ENCODE data around the gene LIN37. TPM values are rescaled to one million over a fixed set of nuclear protein-coding genes. Genes with fewer than 3 reads are reported as not detected.

LIN37 gene
- total RNA-seq, 2 donors from 2014 or later: 8.9 to 13.6 TPM

DNA sequence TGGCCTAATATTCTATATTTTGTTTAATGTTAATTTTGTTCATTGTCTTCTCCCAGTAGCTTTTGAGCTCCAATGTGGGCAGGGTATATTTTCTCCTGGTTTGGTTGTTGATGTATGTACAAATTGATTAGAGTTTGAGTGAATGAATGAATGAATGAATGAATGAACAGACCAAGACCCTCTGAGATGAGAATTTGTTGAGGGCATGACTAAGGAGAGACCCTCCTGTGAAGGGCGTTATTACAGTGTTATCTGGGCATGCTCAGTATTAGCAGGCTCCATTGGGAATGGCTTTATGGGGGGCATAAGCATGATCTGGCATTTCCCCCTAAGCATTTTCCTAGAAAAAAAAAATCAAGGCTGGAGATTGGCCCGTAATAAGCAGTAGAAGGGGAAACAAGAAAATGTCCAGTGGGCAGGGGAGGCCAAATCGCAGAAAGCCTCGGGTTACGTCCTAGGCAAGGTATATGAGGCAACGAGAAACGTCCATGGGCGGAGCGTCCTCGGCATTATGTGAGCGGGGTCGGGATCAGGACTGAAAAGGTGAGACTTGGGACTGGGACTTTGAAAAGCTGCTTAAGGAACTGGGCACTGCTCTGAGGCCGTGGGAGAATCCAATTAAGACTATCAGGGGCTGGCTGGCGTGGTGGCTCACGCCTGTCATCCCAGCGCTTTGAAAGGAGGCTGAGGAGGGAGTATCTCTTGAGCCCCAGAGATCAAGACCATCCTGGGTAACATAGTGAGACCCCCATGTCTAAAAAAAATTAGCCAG lies 26.1 kb downstream of the LIN37 start:
- H3K36me3 ChIP-seq: no peaks in the 10 kb centered on the region
- no peak for DNase-seq (ENCODE audit: low spot score)
- peak overlapping the region; percentile 89 to 93 for H3K4me3 ChIP-seq
- no peaks in the 10 kb centered on the region for H3K9me3 ChIP-seq
- no peak for TF ChIP-seq CTCF (IDR thresholded peaks at IDR 0.05)
- no peaks in the 10 kb centered on the region for H3K27me3 ChIP-seq
- H3K4me1 ChIP-seq: peaks cover 0 to 15% of the 10 kb centered on the region in 2 donors
- H3K27ac ChIP-seq: no peak overlapping the region

DNA sequence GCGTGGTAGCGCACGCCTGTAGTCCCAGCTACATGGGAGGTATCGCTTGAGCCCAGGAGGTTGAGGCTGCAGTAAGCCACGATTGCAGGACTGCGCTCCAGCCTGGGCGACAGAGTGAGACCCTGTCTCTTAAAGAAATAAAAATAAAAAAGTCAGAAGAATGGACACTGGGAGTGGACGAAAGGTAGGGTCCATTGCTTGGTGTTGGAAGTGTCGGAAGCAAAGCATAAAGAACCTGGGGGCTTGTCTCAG lies 26.6 kb downstream of the LIN37 start:
- H3K4me1 ChIP-seq: peaks cover 0 to 15% of the 10 kb centered on the region in 2 donors
- H3K4me3 ChIP-seq: peak overlapping the region; percentile 89 to 93
- no peak for TF ChIP-seq CTCF (IDR thresholded peaks at IDR 0.05)
- no peaks in the 10 kb centered on the region for H3K27me3 ChIP-seq
- no peak overlapping the region for H3K27ac ChIP-seq
- no peak for DNase-seq (ENCODE audit: low spot score)
- H3K36me3 ChIP-seq: no peaks in the 10 kb centered on the region
- no peaks in the 10 kb centered on the region for H3K9me3 ChIP-seq

GRCh38 chr19:35775298-35776101 lies 27.1 kb downstream of the LIN37 start, which contains the start of gene ARHGAP33:
ARHGAP33 (plus strand) TSS chr19:35775564; CDS start chr19:35775659, 95 bp downstream.
- DNase-seq (ENCODE audit: low spot score): peak; percentile 99
- Histone ChIP-seq H3K4me3 (peak within 1 kb of the TSS; percentile 89 to 93), H3K27me3 (no peaks in the 10 kb centered on the region), H3K36me3 (no peaks in the 10 kb centered on the region), H3K9me3 (no peaks in the 10 kb centered on the region), H3K4me1 (peaks cover 0 to 15% of the 10 kb centered on the region in 2 donors), H3K27ac (peak within 1 kb of the TSS; percentile 43 to 58)
- TF ChIP-seq CTCF (IDR thresholded peaks at IDR 0.05): no peak

DNA sequence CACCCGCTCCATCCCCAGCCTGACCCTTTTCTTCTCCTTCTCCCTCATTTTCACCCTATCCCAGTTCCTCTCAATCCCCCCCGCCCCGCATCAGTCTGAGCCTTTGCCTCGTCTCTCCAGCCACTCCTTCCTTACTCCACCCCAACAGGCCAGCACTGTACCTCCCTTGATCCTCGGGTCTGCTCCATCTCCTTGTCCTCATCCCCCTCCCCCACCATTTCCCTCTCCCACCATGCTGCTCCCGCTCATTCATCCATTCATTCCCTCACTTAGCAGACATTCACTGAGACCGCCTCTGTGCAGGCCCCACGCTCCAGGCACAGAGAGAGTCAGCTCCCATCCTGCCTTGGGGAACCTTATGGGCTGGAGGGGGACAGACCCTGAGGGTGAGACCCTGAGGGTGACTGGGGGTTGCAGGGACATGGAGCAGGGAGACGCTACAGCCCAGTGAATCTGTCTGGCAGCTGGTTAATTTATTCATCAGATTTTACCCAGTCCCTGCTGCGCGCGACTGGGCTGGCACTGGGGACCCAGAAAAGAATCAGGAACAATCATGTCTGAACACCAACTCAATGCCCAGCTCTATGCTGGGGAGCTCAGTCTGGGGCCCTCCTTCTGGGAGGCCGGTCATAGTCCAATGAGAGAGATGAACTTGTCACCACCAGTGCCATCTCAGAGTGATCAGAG lies 27.9 kb downstream of the LIN37 start:
- DNase-seq (ENCODE audit: low spot score): no peak
- H3K4me3 ChIP-seq: peak overlapping the region; percentile 89 to 93
- H3K27ac ChIP-seq: peak overlapping the region in 1 of 2 donors; percentile 58
- H3K4me1 ChIP-seq: peaks cover 0 to 15% of the 10 kb centered on the region in 2 donors
- no peak for TF ChIP-seq CTCF (IDR thresholded peaks at IDR 0.05)
- H3K9me3 ChIP-seq: no peaks in the 10 kb centered on the region
- H3K27me3 ChIP-seq: no peaks in the 10 kb centered on the region
- peaks cover 7% of the 10 kb centered on the region for H3K36me3 ChIP-seq

GRCh38 chr19:35777086-35777841 lies 28.9 kb downstream of the LIN37 start:
- H3K27ac ChIP-seq: no peak overlapping the region
- H3K9me3 ChIP-seq: no peaks in the 10 kb centered on the region
- no peak for DNase-seq (ENCODE audit: low spot score)
- peaks cover 0 to 15% of the 10 kb centered on the region in 2 donors for H3K4me1 ChIP-seq
- H3K4me3 ChIP-seq: no peak overlapping the region
- no peaks in the 10 kb centered on the region for H3K27me3 ChIP-seq
- no peak for TF ChIP-seq CTCF (IDR thresholded peaks at IDR 0.05)
- peaks cover 8% of the 10 kb centered on the region for H3K36me3 ChIP-seq

Measured in right atrium auricular region (tissue), 2 donors.